PFSK-1 (cell line): ENCODE results near the gene C2orf80.

Experiments
- FOXP2 ChIP-seq: optimal IDR thresholded peaks from 2 replicates; pipeline ENCODE3; 2011; ENCODE audit warnings: borderline replicate concordance, control low read depth, inconsistent platforms; ENCODE audit not compliant: insufficient read depth; ENCODE audit errors: extremely low read length, extremely low read depth
- POLR2AphosphoS5 ChIP-seq: IDR thresholded peaks from 2 replicates; pipeline ENCODE4 v1.6.1; 2012; ENCODE audit warnings: low read depth, mild to moderate bottlenecking, control low read depth, low read length, moderate library complexity
- SIN3A ChIP-seq: IDR thresholded peaks from 2 replicates; pipeline ENCODE4 v1.6.1; 2012; ENCODE audit warnings: mild to moderate bottlenecking, low read length, moderate library complexity, borderline replicate concordance; ENCODE audit not compliant: insufficient read depth
- TAF1 ChIP-seq: IDR thresholded peaks from 2 replicates; pipeline ENCODE4 v1.6.1; 2012; ENCODE audit warnings: low read length, control low read depth, borderline replicate concordance; ENCODE audit not compliant: insufficient read depth
- TF ChIP-seq, protein P1 (sequence below), 2 experiments: IDR thresholded peaks; 2 replicates each; pipeline versions ENCODE4 v1.6.1 to v1.8.0; 2011 to 2012; ENCODE audit warnings: low read depth in 2 of 2, low read length in 2 of 2, control low read depth in 1 of 2, inconsistent platforms in 1 of 2, mild to moderate bottlenecking in 1 of 2, moderate library complexity in 1 of 2; ENCODE audit not compliant: insufficient read depth in 1 of 2

The C2orf80 gene

DNA sequence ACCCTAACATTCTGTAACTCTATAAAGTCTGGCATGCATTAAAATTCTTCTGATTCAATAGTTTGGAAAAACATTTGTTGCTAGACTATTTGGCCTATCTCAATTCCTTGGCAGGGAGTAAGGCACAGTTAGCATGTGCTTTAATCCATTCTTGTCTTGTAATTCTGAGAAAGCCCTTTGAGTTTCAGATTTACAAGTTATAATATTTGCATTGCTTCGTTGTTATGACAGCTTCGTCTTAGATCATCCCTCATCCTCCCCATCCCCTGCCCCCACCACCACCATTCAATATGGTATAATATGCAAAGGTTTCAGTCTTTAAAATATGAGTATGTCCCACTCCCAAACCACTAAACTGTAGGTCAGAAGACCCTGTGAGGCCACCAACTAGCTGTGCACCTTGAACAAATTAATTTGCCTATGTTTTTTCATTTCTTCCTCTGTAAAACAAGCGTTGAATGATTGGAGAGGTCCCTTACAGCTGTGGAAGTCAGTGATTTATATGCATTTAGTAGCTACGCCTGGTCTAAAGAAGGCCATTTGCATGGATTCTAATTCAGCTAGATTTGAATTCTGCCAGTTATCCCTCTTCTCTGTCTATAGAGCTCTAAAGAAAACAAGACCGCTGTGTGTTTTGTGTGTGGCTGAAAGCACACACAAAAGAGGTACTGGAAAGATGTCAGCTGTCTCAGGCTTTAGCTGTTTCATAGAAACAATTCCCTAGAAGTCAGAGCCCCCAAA, 591 bp downstream of the C2orf80 start:
- TF ChIP-seq POLR2AphosphoS5 (no peak), FOXP2 (no peak), SIN3A (no peak)

DNA sequence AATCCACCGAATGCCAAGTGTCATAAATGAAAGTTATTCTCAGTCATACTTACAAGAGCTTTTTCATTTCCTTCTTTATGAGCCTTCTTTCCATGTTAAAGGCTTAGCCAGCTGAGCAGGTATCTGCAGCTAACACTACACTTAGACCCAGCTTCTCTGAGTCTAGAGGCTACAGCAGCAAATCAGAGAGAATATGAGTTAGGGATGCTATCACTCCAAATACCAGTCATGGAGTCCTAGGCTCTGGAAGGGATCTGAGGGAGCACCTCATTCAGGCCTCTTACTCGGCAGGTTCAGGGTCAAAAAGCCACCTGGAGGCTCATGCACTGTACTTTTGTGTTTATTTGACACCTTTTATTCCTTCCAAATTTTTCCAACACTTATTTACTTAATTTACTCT, 2.9 kb downstream of the C2orf80 start:
- TF ChIP-seq POLR2AphosphoS5 (no peak), SIN3A (no peak), TAF1 (no peak), FOXP2 (no peak)
- TF ChIP-seq, protein P1, sequence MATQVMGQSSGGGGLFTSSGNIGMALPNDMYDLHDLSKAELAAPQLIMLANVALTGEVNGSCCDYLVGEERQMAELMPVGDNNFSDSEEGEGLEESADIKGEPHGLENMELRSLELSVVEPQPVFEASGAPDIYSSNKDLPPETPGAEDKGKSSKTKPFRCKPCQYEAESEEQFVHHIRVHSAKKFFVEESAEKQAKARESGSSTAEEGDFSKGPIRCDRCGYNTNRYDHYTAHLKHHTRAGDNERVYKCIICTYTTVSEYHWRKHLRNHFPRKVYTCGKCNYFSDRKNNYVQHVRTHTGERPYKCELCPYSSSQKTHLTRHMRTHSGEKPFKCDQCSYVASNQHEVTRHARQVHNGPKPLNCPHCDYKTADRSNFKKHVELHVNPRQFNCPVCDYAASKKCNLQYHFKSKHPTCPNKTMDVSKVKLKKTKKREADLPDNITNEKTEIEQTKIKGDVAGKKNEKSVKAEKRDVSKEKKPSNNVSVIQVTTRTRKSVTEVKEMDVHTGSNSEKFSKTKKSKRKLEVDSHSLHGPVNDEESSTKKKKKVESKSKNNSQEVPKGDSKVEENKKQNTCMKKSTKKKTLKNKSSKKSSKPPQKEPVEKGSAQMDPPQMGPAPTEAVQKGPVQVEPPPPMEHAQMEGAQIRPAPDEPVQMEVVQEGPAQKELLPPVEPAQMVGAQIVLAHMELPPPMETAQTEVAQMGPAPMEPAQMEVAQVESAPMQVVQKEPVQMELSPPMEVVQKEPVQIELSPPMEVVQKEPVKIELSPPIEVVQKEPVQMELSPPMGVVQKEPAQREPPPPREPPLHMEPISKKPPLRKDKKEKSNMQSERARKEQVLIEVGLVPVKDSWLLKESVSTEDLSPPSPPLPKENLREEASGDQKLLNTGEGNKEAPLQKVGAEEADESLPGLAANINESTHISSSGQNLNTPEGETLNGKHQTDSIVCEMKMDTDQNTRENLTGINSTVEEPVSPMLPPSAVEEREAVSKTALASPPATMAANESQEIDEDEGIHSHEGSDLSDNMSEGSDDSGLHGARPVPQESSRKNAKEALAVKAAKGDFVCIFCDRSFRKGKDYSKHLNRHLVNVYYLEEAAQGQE (IDR thresholded peaks at IDR 0.05; ENCODE audit: insufficient read depth in 1 of 2, low read depth in 2 of 2, low read length in 2 of 2): no peak

DNA sequence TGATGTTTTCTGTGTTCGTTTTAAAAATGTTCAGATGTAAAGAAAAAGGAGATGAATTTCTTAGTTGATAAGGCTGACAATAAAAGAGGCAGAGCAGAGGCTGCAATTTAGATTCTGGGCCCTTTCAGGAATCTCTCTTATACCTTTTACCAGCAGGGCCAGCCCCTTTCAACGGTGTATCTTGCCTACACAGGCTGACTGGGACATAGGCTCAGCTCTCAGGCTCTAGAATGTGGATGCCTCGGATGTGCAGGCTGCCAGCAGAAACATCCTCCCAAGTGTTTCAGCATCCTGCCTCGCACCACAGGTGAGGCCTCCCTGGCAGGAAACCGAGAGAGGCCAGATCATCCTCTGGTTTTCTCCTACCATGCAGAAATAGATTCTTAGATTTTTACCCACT, 3.4 kb downstream of the C2orf80 start:
- TF ChIP-seq FOXP2 (no peak), POLR2AphosphoS5 (no peak), SIN3A (no peak)
- TF ChIP-seq, protein P1 (IDR thresholded peaks at IDR 0.05; ENCODE audit: insufficient read depth in 1 of 2, low read depth in 2 of 2, low read length in 2 of 2): no peak

DNA sequence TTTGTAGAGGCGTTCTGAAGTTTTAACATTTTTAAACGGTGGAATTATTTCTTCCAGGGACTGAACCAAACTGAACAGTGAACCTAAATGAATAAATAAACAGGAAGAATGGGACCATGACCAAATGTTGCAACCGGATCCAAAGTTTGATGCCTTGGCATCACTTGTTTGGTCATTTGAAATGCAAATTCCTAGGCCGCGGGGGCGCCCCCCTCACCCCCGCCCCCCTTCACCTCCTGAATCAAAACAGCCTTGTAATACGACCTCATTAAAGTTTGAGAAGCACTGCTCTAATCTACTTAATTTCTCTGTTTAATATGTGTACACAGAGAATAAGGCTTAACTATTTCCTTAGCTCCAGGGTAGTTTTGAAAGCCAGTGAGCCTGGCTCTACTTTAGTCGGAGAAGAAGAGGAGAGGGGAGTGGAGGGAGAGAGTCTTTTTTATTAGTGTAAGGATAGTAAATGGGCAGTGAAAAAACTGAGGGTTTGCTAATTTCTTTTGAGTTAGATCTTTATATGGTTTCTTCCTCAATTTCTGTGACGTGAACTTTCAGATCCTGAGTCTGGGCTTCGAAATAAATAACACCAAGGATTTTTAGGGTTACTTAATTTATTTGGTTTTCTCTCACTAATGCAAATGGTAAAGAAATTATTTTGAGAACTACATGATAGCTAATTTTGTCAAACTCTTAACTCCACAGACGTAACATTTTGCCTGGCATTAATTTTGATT, 5.7 kb downstream of the C2orf80 start:
- TF ChIP-seq POLR2AphosphoS5 (no peak), FOXP2 (no peak), TAF1 (no peak), SIN3A (no peak)
- TF ChIP-seq, protein P1 (IDR thresholded peaks at IDR 0.05; ENCODE audit: insufficient read depth in 1 of 2, low read depth in 2 of 2, low read length in 2 of 2): no peak

DNA sequence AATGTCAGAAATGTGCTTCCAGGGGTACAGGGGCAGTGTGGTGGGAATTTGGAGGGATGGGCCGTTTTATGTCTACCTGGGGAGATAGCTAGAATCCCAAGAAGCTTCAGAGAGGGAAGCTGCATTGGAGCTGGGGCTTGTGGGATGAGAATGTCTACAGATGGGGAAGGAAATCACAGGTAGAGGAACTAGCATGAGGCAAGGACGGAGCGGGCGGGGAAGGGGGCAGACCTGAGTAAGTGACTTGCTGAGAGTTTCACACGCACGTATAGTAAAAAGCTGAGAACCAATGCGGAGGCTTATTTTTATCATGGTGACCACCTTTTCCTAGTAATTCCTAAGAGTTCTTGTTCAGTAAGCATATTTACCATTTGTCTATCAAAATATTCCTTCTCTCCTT, 6.3 kb downstream of the C2orf80 start:
- TF ChIP-seq SIN3A (no peak), FOXP2 (no peak), TAF1 (no peak), POLR2AphosphoS5 (no peak)
- TF ChIP-seq, protein P1 (IDR thresholded peaks at IDR 0.05; ENCODE audit: insufficient read depth in 1 of 2, low read depth in 2 of 2, low read length in 2 of 2): no peak
